ENCODE data around the gene TMEM40.
"Not testable (repeated sequence)": the region's sequence is repeated elsewhere in the genome, so short reads cannot be mapped to it uniquely, and the experiment has no call there.

The TMEM40 gene

GRCh38 chr3:12750658-12751071, 8.4 kb downstream of the TMEM40 start:
- no peak for DNase-seq (ENCODE audit: low spot score)

GRCh38 chr3:12750223-12750622, 8.8 kb downstream of the TMEM40 start:
- DNase-seq (ENCODE audit: low spot score), result no peak

- no peak for DNase-seq (ENCODE audit: low spot score)
Observed at GRCh38 chr3:12748477-12748876, 10.6 kb downstream of the TMEM40 start.

- DNase-seq (ENCODE audit: low spot score), result no peak
Observed at GRCh38 chr3:12746419-12746818, 12.6 kb downstream of the TMEM40 start.

GRCh38 chr3:12744326-12744725, 14.7 kb downstream of the TMEM40 start:
- DNase-seq (ENCODE audit: low spot score), result no peak

GRCh38 chr3:12743583-12743982, 15.5 kb downstream of the TMEM40 start:
- DNase-seq (ENCODE audit: low spot score), result no peak

- DNase-seq (ENCODE audit: low spot score), result no peak
Observed at GRCh38 chr3:12742330-12743107, 16.5 kb downstream of the TMEM40 start.

GRCh38 chr3:12741209-12741608, 17.9 kb downstream of the TMEM40 start:
- DNase-seq (ENCODE audit: low spot score), result no peak

- no peak for DNase-seq (ENCODE audit: low spot score)
Observed at GRCh38 chr3:12737833-12738232, 21.2 kb downstream of the TMEM40 start.

GRCh38 chr3:12737319-12737718, 21.7 kb downstream of the TMEM40 start:
- DNase-seq (ENCODE audit: low spot score), result no peak

GRCh38 chr3:12734960-12735359, 24.1 kb downstream of the TMEM40 start:
- no peak for DNase-seq (ENCODE audit: low spot score)

GRCh38 chr3:12733566-12733965, 25.5 kb downstream of the TMEM40 start:
- no peak for DNase-seq (ENCODE audit: low spot score)

GRCh38 chr3:12730506-12731242, 28.4 kb downstream of the TMEM40 start:
- DNase-seq (ENCODE audit: low spot score), result no peak

- DNase-seq (ENCODE audit: low spot score), result no peak
Observed at GRCh38 chr3:12729051-12729651, 29.9 kb downstream of the TMEM40 start.

GRCh38 chr3:12727937-12728336, 31.1 kb downstream of the TMEM40 start:
- no peak for DNase-seq (ENCODE audit: low spot score)

GRCh38 chr3:12727481-12727880, 31.6 kb downstream of the TMEM40 start:
- DNase-seq (ENCODE audit: low spot score), result no peak

GRCh38 chr3:12725436-12725835, 33.6 kb downstream of the TMEM40 start:
- DNase-seq (ENCODE audit: low spot score), result no peak

GRCh38 chr3:12724794-12725193, 34.3 kb downstream of the TMEM40 start:
- no peak for DNase-seq (ENCODE audit: low spot score)

- DNase-seq (ENCODE audit: low spot score), result not testable (repeated sequence)
Observed at GRCh38 chr3:12723362-12723761, 35.7 kb downstream of the TMEM40 start.

GRCh38 chr3:12722226-12722625, 36.8 kb downstream of the TMEM40 start:
- DNase-seq (ENCODE audit: low spot score), result no peak

GRCh38 chr3:12719984-12720898, 38.8 kb downstream of the TMEM40 start:
- peak; percentile 78 for DNase-seq (ENCODE audit: low spot score)

GRCh38 chr3:12719541-12719940, 39.5 kb downstream of the TMEM40 start:
- DNase-seq (ENCODE audit: low spot score), result no peak
